HepG2 (cell line): ENCODE measurements around the gene TTLL12. TPM values are rescaled to one million over a fixed set of nuclear protein-coding genes. Genes with fewer than 3 reads are reported as not detected.
A peak's percentile ranks its signal among the peaks of the same experiment; 100 is the strongest.

Experiments
- ATF1 ChIP-seq: IDR thresholded peaks from 2 replicates; pipeline ENCODE4 v1.6.1; 2016; ENCODE audit warnings: mild to moderate bottlenecking, control low read depth
- CTCF ChIP-seq: sonication (generic); formaldehyde crosslinking; IDR thresholded peaks from 2 replicates; pipeline ENCODE4 v1.5.0; 2020; ENCODE audit warnings: mild to moderate bottlenecking, missing genetic modification reagents, moderate library complexity
- DR1 ChIP-seq: sonication (generic); formaldehyde crosslinking; IDR thresholded peaks from 2 replicates; pipeline ENCODE4 v1.8.0; 2021; ENCODE audit warnings: mild to moderate bottlenecking, missing genetic modification reagents, inconsistent platforms
- HNF1B ChIP-seq: sonication (generic); formaldehyde crosslinking; IDR thresholded peaks from 2 replicates; pipeline ENCODE4 v1.5.1; 2020; ENCODE audit warnings: mild to moderate bottlenecking, moderate library complexity, missing genetic modification reagents
- IKZF1 ChIP-seq: fragments of 450-650 bp; IDR thresholded peaks from 2 replicates; pipeline ENCODE4 v1.7.1; 2016
- MBD4 ChIP-seq: IDR thresholded peaks from 2 replicates; pipeline ENCODE4 v1.6.1; 2012; ENCODE audit warnings: low read length, inconsistent platforms, borderline replicate concordance
- NFIC ChIP-seq: IDR thresholded peaks from 2 replicates; pipeline ENCODE4 v1.6.1; 2012; ENCODE audit warnings: mild to moderate bottlenecking, low read length, inconsistent platforms
- NR0B2 ChIP-seq: sonication (generic); formaldehyde crosslinking; IDR thresholded peaks from 2 replicates; pipeline ENCODE4 v1.4.0; 2020; ENCODE audit warnings: mild to moderate bottlenecking, missing genetic modification reagents
- RBM22 ChIP-seq: fragments of 200-400 bp; formaldehyde crosslinking; optimal IDR thresholded peaks from 2 replicates; pipeline ENCODE3; 2017; ENCODE audit warnings: mild to moderate bottlenecking, low read length, moderate library complexity
- SIX4 ChIP-seq: sonication (generic); formaldehyde crosslinking; IDR thresholded peaks from 2 replicates; pipeline ENCODE4 v1.4.0; 2020; ENCODE audit warnings: missing genetic modification reagents
- SMC3 ChIP-seq: IDR thresholded peaks from 2 replicates; pipeline ENCODE4 v1.6.1; 2011; ENCODE audit warnings: low read length, improper control_type of control experiment
- SP140L ChIP-seq: sonication (generic); formaldehyde crosslinking; IDR thresholded peaks from 2 replicates; pipeline ENCODE4 v1.4.0; 2020; ENCODE audit warnings: missing genetic modification reagents, borderline replicate concordance
- SPEN ChIP-seq: sonication (generic); formaldehyde crosslinking; IDR thresholded peaks from 2 replicates; pipeline ENCODE4 v1.5.1; 2020; ENCODE audit warnings: low read depth, mild to moderate bottlenecking, missing genetic modification reagents
- SRSF4 ChIP-seq: fragments of 200-400 bp; formaldehyde crosslinking; IDR thresholded peaks from one replicate; pipeline ENCODE4 v1.6.1; 2018; ENCODE audit warnings: mild to moderate bottlenecking, low read depth, low read length, moderate library complexity; ENCODE audit not compliant: poor library complexity, severe bottlenecking
- ZBTB33 ChIP-seq: sonication (generic); formaldehyde crosslinking; IDR thresholded peaks from 2 replicates; pipeline ENCODE4 v1.4.0; 2020; ENCODE audit warnings: missing genetic modification reagents
- ZFP1 ChIP-seq: IDR thresholded peaks from 2 replicates; pipeline ENCODE4 v1.6.1; 2016
- ZNF263 ChIP-seq: sonication (generic); formaldehyde crosslinking; IDR thresholded peaks from 2 replicates; pipeline ENCODE4 v1.4.0; 2020; ENCODE audit warnings: missing genetic modification reagents
- ZNF510 ChIP-seq: sonication (generic); formaldehyde crosslinking; IDR thresholded peaks from 2 replicates; pipeline ENCODE4 v1.4.0; 2020; ENCODE audit warnings: low read depth, mild to moderate bottlenecking, missing genetic modification reagents
- ZNF629 ChIP-seq: sonication (generic); formaldehyde crosslinking; conservative IDR thresholded peaks from 2 replicates; pipeline ENCODE4 v1.5.0; 2020; ENCODE audit warnings: missing genetic modification reagents
- polyA plus RNA-seq, 8 experiments: library from polyadenylated mRNA; depleted of rRNA in 3 of 8; stranded (reverse) in 7 of 8; unstranded in 1 of 8; fragments of >200 nt; fragmentation: Illumina TruSeq in 4 of 8; extraction: Trizol in 4 of 8; gene quantifications; 2 replicates each; pipeline versions ENCODE4 v1.2.1 to v1.2.3, GENCODE V29; 2011 to 2016; ENCODE audit warnings: low read depth in 4 of 8, missing spikeins in 1 of 8, mixed read lengths in 1 of 8; ENCODE audit not compliant: insufficient read depth in 1 of 8
- total RNA-seq, 5 experiments: library from RNA; depleted of rRNA; stranded (reverse); fragments of >200 nt; fragmentation: Illumina TruSeq; extraction: Trizol; gene quantifications; 2 replicates each; pipeline ENCODE4 v1.2.3, GENCODE V29; 2016; ENCODE audit warnings: low read depth in 1 of 5

Gene TTLL12
- total and polyA plus RNA-seq, 2 of the 13 experiments (the other 11 are each of a cell fraction or from before 2014, with no cell fraction given): 11.9 to 38.1 TPM

GRCh38 chr22:43183496-43184277, 3.2 kb downstream of the TTLL12 start (continued):
- no peak for TF ChIP-seq HNF1B (CRISPR knock-in tag)
- TF ChIP-seq SPEN (CRISPR knock-in tag): no peak
- TF ChIP-seq NFIC: no peak
- TF ChIP-seq NR0B2 (CRISPR knock-in tag): no peak
- no peak for TF ChIP-seq SRSF4
- peak; percentile 90; the same call in 1 of the 2 replicates for TF ChIP-seq ZBTB33
- no peak for TF ChIP-seq SP140L (CRISPR knock-in tag)
- no peak for TF ChIP-seq IKZF1
- TF ChIP-seq SIX4: no peak
- no peak for TF ChIP-seq CTCF (CRISPR knock-in tag)
- TF ChIP-seq ATF1 (CRISPR knock-in tag): no peak
- no peak for TF ChIP-seq RBM22
- TF ChIP-seq ZNF263: no peak
- TF ChIP-seq MBD4: no peak
- peak; percentile 77 for TF ChIP-seq ZNF629 (CRISPR knock-in tag)
- TF ChIP-seq DR1 (CRISPR knock-in tag): no peak
- no peak for TF ChIP-seq ZFP1 (CRISPR knock-in tag)
- no peak for TF ChIP-seq SMC3
- TF ChIP-seq ZNF510 (CRISPR knock-in tag): no peak
